Cardiac muscle cell (in vitro differentiated cells and primary cell): Measurements from ENCODE around the gene DPYSL5. TPM values are rescaled to one million over a fixed set of nuclear protein-coding genes. Genes with fewer than 3 reads are reported as not detected.

Source experiments
- DNase-seq, 2 donors: peaks; one replicate each; pipeline versions ENCODE4 v3.0.0 to v3.0.0-alpha.2; 2010 to 2017; ENCODE audit warnings: low read depth in 1 of 2, low spot score in 1 of 2
- H3K27ac ChIP-seq: fragments of 200-600 bp; sonication (generic); 2 replicates; pipeline ENCODE4 v1.5.1; 2016
- H3K27me3 ChIP-seq: fragments of 200-600 bp; sonication (generic); 2 replicates; pipeline ENCODE4 v1.6.0; 2016; ENCODE audit warnings: control low read depth
- H3K36me3 ChIP-seq: fragments of 200-600 bp; sonication (generic); 2 replicates; pipeline ENCODE4 v1.5.1; 2016; ENCODE audit warnings: control low read depth
- H3K4me1 ChIP-seq: fragments of 200-600 bp; sonication (generic); 2 replicates; pipeline ENCODE4 v1.8.1; 2017; ENCODE audit warnings: low read depth, mild to moderate bottlenecking, mixed run types
- H3K4me3 ChIP-seq: fragments of 200-600 bp; sonication (generic); 2 replicates; pipeline ENCODE4 v1.5.1; 2016; ENCODE audit warnings: mild to moderate bottlenecking
- H3K9me3 ChIP-seq: fragments of 200-600 bp; sonication (generic); 2 replicates; pipeline ENCODE4 v1.5.1; 2017; ENCODE audit warnings: low read depth, mild to moderate bottlenecking, control low read depth
- CTCF ChIP-seq: IDR thresholded peaks from 2 replicates; pipeline ENCODE4 v1.5.1; 2012; ENCODE audit warnings: low read depth, mild to moderate bottlenecking, low read length
- polyA plus RNA-seq: library from polyadenylated mRNA; unstranded; fragments of >200 nt; fragmentation: Nextera tagmentation; extraction: Ambion mirVana; gene quantifications from 2 replicates; pipeline ENCODE4 v1.2.1, GENCODE V29; 2016
- total RNA-seq: library from RNA; depleted of rRNA; stranded (reverse); fragments of >200 nt; gene quantifications from 2 replicates; pipeline ENCODE4 v1.2.3, GENCODE V29; 2016

DPYSL5 gene
- total and polyA plus RNA-seq, 2 experiments from 2014 or later, result 4.1 to 5.6 TPM

- Histone ChIP-seq H3K9me3 (no peaks in the 10 kb centered on the region), H3K36me3 (no peaks in the 10 kb centered on the region), H3K27me3 (no peaks in the 10 kb centered on the region), H3K4me3 (no peak overlapping the region), H3K4me1 (peaks cover 48% of the 10 kb centered on the region), H3K27ac (peak overlapping the region; percentile 84)
- DNase-seq, result peak in 1 of 2 donors; percentile 65
- TF ChIP-seq CTCF, result no peak
Measured at GRCh38 chr2:26913999-26914658, 66.2 kb downstream of the DPYSL5 start.

GRCh38 chr2:26914659-26915310 lies 66.9 kb downstream of the DPYSL5 start:
- DNase-seq, result no peak
- Histone ChIP-seq H3K9me3 (no peaks in the 10 kb centered on the region), H3K36me3 (no peaks in the 10 kb centered on the region), H3K27ac (peak overlapping the region; percentile 84), H3K4me3 (no peak overlapping the region), H3K27me3 (no peaks in the 10 kb centered on the region), H3K4me1 (peaks cover 48% of the 10 kb centered on the region)
- no peak for TF ChIP-seq CTCF

- H3K27me3 ChIP-seq, result no peaks in the 10 kb centered on the region
- H3K36me3 ChIP-seq, result no peaks in the 10 kb centered on the region
- no peak for TF ChIP-seq CTCF
- H3K4me3 ChIP-seq, result no peak overlapping the region
- peak overlapping the region; percentile 84 for H3K27ac ChIP-seq
- no peaks in the 10 kb centered on the region for H3K9me3 ChIP-seq
- peaks cover 48% of the 10 kb centered on the region for H3K4me1 ChIP-seq
- DNase-seq, result no peak
Measured at GRCh38 chr2:26915316-26915715, 67.4 kb downstream of the DPYSL5 start.

- Histone ChIP-seq H3K4me1 (peaks cover 48% of the 10 kb centered on the region), H3K36me3 (no peaks in the 10 kb centered on the region), H3K9me3 (no peaks in the 10 kb centered on the region), H3K4me3 (no peak overlapping the region), H3K27ac (peak overlapping the region; percentile 84), H3K27me3 (no peaks in the 10 kb centered on the region)
- TF ChIP-seq CTCF, result no peak
- DNase-seq, result no peak
Measured at GRCh38 chr2:26916128-26916692, 68.3 kb downstream of the DPYSL5 start.

GRCh38 chr2:26917135-26917836 lies 69.4 kb downstream of the DPYSL5 start:
- H3K36me3 ChIP-seq, result no peaks in the 10 kb centered on the region

More at GRCh38 chr2:26917135-26917836, 69.4 kb downstream of the DPYSL5 start:
- Histone ChIP-seq H3K27ac (no peak overlapping the region), H3K9me3 (no peaks in the 10 kb centered on the region), H3K27me3 (no peaks in the 10 kb centered on the region), H3K4me3 (no peak overlapping the region), H3K4me1 (peaks cover 47% of the 10 kb centered on the region)
- DNase-seq, result no peak
- TF ChIP-seq CTCF, result no peak
